Neutrophil (primary cell): Measurements from ENCODE around the gene LPAR5.

Experiments used
- H3K27ac ChIP-seq: fragments of 200-600 bp; sonication (generic); 2 replicates; pipeline ENCODE4 v1.5.1; 2016; ENCODE audit warnings: mild to moderate bottlenecking, moderate library complexity
- H3K27me3 ChIP-seq: fragments of 200-600 bp; sonication (generic); 2 replicates; pipeline ENCODE4 v1.6.0; 2016; ENCODE audit warnings: mild to moderate bottlenecking
- H3K36me3 ChIP-seq: fragments of 200-600 bp; sonication (generic); 2 replicates; pipeline ENCODE4 v1.5.1; 2017
- H3K4me1 ChIP-seq, 2 experiments: fragments of 200-600 bp in 1 of 2; sonication (generic) in 1 of 2; 1 replicate in 1 of 2; 2 replicates in 1 of 2; pipeline versions ENCODE4 v1.5.1 to v1.6.1; 2013 to 2016; ENCODE audit warnings: low read depth in 1 of 2, low read length in 1 of 2, mild to moderate bottlenecking in 1 of 2, moderate library complexity in 1 of 2; ENCODE audit not compliant: control insufficient read depth in 1 of 2, insufficient read depth in 1 of 2
- H3K4me3 ChIP-seq, 2 experiments: fragments of 200-600 bp in 1 of 2; sonication (generic) in 1 of 2; 1 replicate in 1 of 2; 2 replicates in 1 of 2; pipeline ENCODE4 v1.5.1; 2013 to 2016; ENCODE audit warnings: low read depth in 1 of 2, low read length in 1 of 2, mild to moderate bottlenecking in 1 of 2, moderate library complexity in 1 of 2
- H3K9me3 ChIP-seq: fragments of 200-600 bp; sonication (generic); 2 replicates; pipeline ENCODE4 v1.5.1; 2016
- CTCF ChIP-seq: fragments of 200-600 bp; sonication (generic); IDR thresholded peaks from 2 replicates; pipeline ENCODE4 v1.5.1; 2016; ENCODE audit warnings: antibody characterized with exemption

The LPAR5 gene

GRCh38 chr12:6574576-6575295 is 61.0 kb downstream of the LPAR5 start:
- no peak for TF ChIP-seq CTCF
- Histone ChIP-seq H3K27me3 (no peaks in the 10 kb centered on the region), H3K4me3 (no peak overlapping the region), H3K36me3 (peaks cover 95% of the 10 kb centered on the region), H3K9me3 (no peaks in the 10 kb centered on the region), H3K27ac (no peak overlapping the region), H3K4me1 (no peaks in the 10 kb centered on the region)

- no peak for TF ChIP-seq CTCF
- H3K36me3 ChIP-seq, result peaks cover 88% of the 10 kb centered on the region
These were observed 62.8 kb downstream of the LPAR5 start for GRCh38 chr12:6573001-6573400.

GRCh38 chr12:6570264-6570887 is 65.4 kb downstream of the LPAR5 start:
- Histone ChIP-seq H3K9me3 (no peaks in the 10 kb centered on the region), H3K4me3 (no peak overlapping the region), H3K4me1 (peaks cover 18 to 23% of the 10 kb centered on the region in 2 experiments), H3K27ac (peak overlapping the region; percentile 13), H3K27me3 (no peaks in the 10 kb centered on the region), H3K36me3 (peaks cover 62% of the 10 kb centered on the region)
- peak; percentile 21 for TF ChIP-seq CTCF

More at GRCh38 chr12:6573001-6573400, 62.8 kb downstream of the LPAR5 start:
- Histone ChIP-seq H3K4me1 (peaks cover under 1 to 11% of the 10 kb centered on the region in 2 experiments), H3K27me3 (no peaks in the 10 kb centered on the region), H3K9me3 (no peaks in the 10 kb centered on the region), H3K4me3 (no peak overlapping the region), H3K27ac (no peak overlapping the region)

GRCh38 chr12:6569786-6570185 is 66.0 kb downstream of the LPAR5 start:
- Histone ChIP-seq H3K36me3 (peaks cover 57% of the 10 kb centered on the region), H3K9me3 (no peaks in the 10 kb centered on the region)
- no peak for TF ChIP-seq CTCF

GRCh38 chr12:6569312-6569711 is 66.4 kb downstream of the LPAR5 start:
- Histone ChIP-seq H3K4me3 (peak overlapping the region in 1 of 2 experiments; percentile 80), H3K27me3 (no peaks in the 10 kb centered on the region), H3K9me3 (no peaks in the 10 kb centered on the region), H3K36me3 (peaks cover 53% of the 10 kb centered on the region), H3K27ac (peak overlapping the region; percentile 16), H3K4me1 (peaks cover 18 to 23% of the 10 kb centered on the region in 2 experiments)
- TF ChIP-seq CTCF, result no peak

More at GRCh38 chr12:6569786-6570185, 66.0 kb downstream of the LPAR5 start:
- no peaks in the 10 kb centered on the region for H3K27me3 ChIP-seq
- peaks cover 18 to 23% of the 10 kb centered on the region in 2 experiments for H3K4me1 ChIP-seq
- no peak overlapping the region for H3K4me3 ChIP-seq
- peak overlapping the region; percentile 16 for H3K27ac ChIP-seq
